22Rv1 (cell line): Measurements from ENCODE around the gene EPS15.

Experiments
- ZFX ChIP-seq: fragments of 450-650 bp; IDR thresholded peaks from 2 replicates; pipeline ENCODE4 v1.6.1; 2017; ENCODE audit warnings: antibody characterized with exemption, borderline replicate concordance
- TF ChIP-seq, protein P1 (sequence below): fragments of 450-650 bp; IDR thresholded peaks from 2 replicates; pipeline ENCODE4 v1.5.1; 2017; ENCODE audit warnings: mild to moderate bottlenecking

DNA sequence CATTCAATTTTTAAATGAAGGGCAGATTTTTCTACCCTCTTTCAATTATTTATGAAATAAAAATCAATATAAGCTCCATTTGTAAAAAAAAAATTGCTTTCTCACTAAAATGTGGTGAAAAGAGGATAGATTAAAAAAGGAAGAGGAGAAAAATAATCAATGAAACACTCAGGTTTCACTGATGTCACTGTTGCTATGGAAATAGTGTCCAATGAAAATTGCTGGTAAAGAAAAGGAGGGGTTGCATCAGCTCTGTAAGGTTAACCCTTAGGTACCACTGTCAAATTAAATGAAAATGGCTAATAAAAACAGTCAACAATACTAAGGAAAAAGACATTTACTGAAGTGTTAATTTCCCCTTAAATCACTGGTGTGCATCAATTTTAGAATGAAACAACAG is 97.1 kb downstream of the EPS15 start:
- TF ChIP-seq, protein P1, sequence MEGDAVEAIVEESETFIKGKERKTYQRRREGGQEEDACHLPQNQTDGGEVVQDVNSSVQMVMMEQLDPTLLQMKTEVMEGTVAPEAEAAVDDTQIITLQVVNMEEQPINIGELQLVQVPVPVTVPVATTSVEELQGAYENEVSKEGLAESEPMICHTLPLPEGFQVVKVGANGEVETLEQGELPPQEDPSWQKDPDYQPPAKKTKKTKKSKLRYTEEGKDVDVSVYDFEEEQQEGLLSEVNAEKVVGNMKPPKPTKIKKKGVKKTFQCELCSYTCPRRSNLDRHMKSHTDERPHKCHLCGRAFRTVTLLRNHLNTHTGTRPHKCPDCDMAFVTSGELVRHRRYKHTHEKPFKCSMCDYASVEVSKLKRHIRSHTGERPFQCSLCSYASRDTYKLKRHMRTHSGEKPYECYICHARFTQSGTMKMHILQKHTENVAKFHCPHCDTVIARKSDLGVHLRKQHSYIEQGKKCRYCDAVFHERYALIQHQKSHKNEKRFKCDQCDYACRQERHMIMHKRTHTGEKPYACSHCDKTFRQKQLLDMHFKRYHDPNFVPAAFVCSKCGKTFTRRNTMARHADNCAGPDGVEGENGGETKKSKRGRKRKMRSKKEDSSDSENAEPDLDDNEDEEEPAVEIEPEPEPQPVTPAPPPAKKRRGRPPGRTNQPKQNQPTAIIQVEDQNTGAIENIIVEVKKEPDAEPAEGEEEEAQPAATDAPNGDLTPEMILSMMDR = no peak
- TF ChIP-seq ZFX = no peak
